MCF 10A (cell line): ENCODE measurements around the gene COL7A1. TPM values are rescaled to one million over a fixed set of nuclear protein-coding genes. Genes with fewer than 3 reads are reported as not detected.

Experiments
- BruUV-seq: library from RNA; stranded (reverse); fragments of 400-500 nt; replicated peaks from 2 replicates; lab custom pipeline; 2021; lab: Mats Ljungman, UMichigan
- CTCF ChIA-PET: fragments of 300-600 bp; sonication (Branson Sonifier 250); formaldehyde crosslinking; extraction: SDS; loops from one replicate; lab custom pipeline; 2021; ENCODE audit warnings: antibody characterized with exemption, inconsistent platforms; lab: Yijun Ruan, JAX
- POLR2A ChIA-PET: fragments of 300-600, 350-650 bp; sonication (Branson Sonifier 250); formaldehyde crosslinking; extraction: SDS; loops from one replicate; lab custom pipeline; 2020; ENCODE audit warnings: antibody characterized with exemption, inconsistent platforms; lab: Yijun Ruan, JAX
- DNase-seq: peaks from one replicate; pipeline ENCODE4 v3.0.0-alpha.2; 2018; ENCODE audit not compliant: unreplicated experiment
- H3K27ac Mint-ChIP-seq: one replicate; pipeline ENCODE4 v1.8.0; 2022; ENCODE audit warnings: mild to moderate bottlenecking, low read depth, mixed read lengths; ENCODE audit not compliant: unreplicated experiment
- H3K27me3 Mint-ChIP-seq: one replicate; pipeline ENCODE4 v1.8.0; 2022; ENCODE audit warnings: mixed read lengths; ENCODE audit not compliant: insufficient read depth, unreplicated experiment
- H3K36me3 Mint-ChIP-seq: one replicate; pipeline ENCODE4 v1.8.0; 2022; ENCODE audit warnings: mild to moderate bottlenecking, moderate library complexity, mixed read lengths; ENCODE audit not compliant: insufficient read depth, unreplicated experiment
- H3K4me1 Mint-ChIP-seq: one replicate; pipeline ENCODE4 v1.8.0; 2022; ENCODE audit warnings: mixed read lengths; ENCODE audit not compliant: insufficient read depth, unreplicated experiment
- H3K4me3 Mint-ChIP-seq: one replicate; pipeline ENCODE4 v1.8.0; 2022; ENCODE audit warnings: mild to moderate bottlenecking, moderate library complexity, mixed read lengths; ENCODE audit not compliant: unreplicated experiment
- H3K9me3 Mint-ChIP-seq: one replicate; pipeline ENCODE4 v1.8.0; 2022; ENCODE audit warnings: mixed read lengths; ENCODE audit not compliant: unreplicated experiment
- CTCF ChIP-seq: fragments of 200-600 bp; IDR thresholded peaks from one replicate; pipeline ENCODE4 v1.8.0; 2022; ENCODE audit warnings: antibody characterized with exemption, mild to moderate bottlenecking; ENCODE audit not compliant: unreplicated experiment
- intact Hi-C: fragments of 100-400 bp; cut with micrococcal nuclease; formaldehyde crosslinking; loops from 2 replicates; pipeline ENCODE4 v1.14.1; 2022
- total RNA-seq: library from RNA; stranded (reverse); gene quantifications from 2 replicates; pipeline ENCODE4 v1.2.3, GENCODE V29; 2022

The COL7A1 gene
- total RNA-seq, 1 experiment from 2014 or later: 60.5 TPM

GRCh38 chr3:48631516-48632448, 36.7 kb upstream of the COL7A1 start:
- Mint-ChIP-seq H3K4me1 (peaks cover 10% of the 10 kb centered on the region), H3K4me3 (no peak overlapping the region), H3K36me3 (peaks cover 49% of the 10 kb centered on the region), H3K27ac (peak overlapping the region; percentile 69), H3K9me3 (no peaks in the 10 kb centered on the region), H3K27me3 (no peaks in the 10 kb centered on the region)
- ChIA-PET POLR2A (interaction anchor here (0.6 to 1.2 kb wide), 3 partner anchors 11 to 33 kb away, joined by 3 to 4 read pairs (median 3); no protein-coding TSS in a partner anchor), CTCF (interaction anchor here (1.4 kb wide), 1 partner anchor 108 kb away, joined by 3 read pairs; no protein-coding TSS in a partner anchor)
- BruUV-seq: no TSS peak
- DNase-seq: no peak
- intact Hi-C loops: no loop called here
- no peak for TF ChIP-seq CTCF

- Mint-ChIP-seq H3K36me3 (peaks cover 59% of the 10 kb centered on the region), H3K9me3 (no peaks in the 10 kb centered on the region), H3K4me1 (peaks cover 10% of the 10 kb centered on the region), H3K4me3 (no peak overlapping the region), H3K27ac (peak overlapping the region; percentile 69), H3K27me3 (no peaks in the 10 kb centered on the region)
- ChIA-PET CTCF (interaction anchor here (1.4 kb wide), 1 partner anchor 109 kb away, joined by 3 read pairs; no protein-coding TSS in a partner anchor), POLR2A (interaction anchor here (0.8 to 1.2 kb wide), 2 partner anchors 12 to 32 kb away, joined by 3 to 4 read pairs; no protein-coding TSS in a partner anchor)
- no TSS peak for BruUV-seq
- TF ChIP-seq CTCF: no peak
- no peak for DNase-seq
- intact Hi-C loops: no loop called here
Observed at GRCh38 chr3:48630833-48631232, 35.7 kb upstream of the COL7A1 start.

- Mint-ChIP-seq H3K4me3 (no peak overlapping the region), H3K27ac (no peak overlapping the region), H3K36me3 (peaks cover 63% of the 10 kb centered on the region), H3K9me3 (no peaks in the 10 kb centered on the region), H3K27me3 (no peaks in the 10 kb centered on the region), H3K4me1 (peaks cover 10% of the 10 kb centered on the region)
- ChIA-PET POLR2A (interaction anchor here (0.9 kb wide), 1 partner anchor 31 kb away, joined by 4 read pairs; no protein-coding TSS in a partner anchor), CTCF (no interaction called here)
- BruUV-seq: no TSS peak
- TF ChIP-seq CTCF: no peak
- intact Hi-C loops: no loop called here
- no peak for DNase-seq
Observed at GRCh38 chr3:48630407-48630806, 35.3 kb upstream of the COL7A1 start.

GRCh38 chr3:48629894-48630293, 34.8 kb upstream of the COL7A1 start:
- no peaks in the 10 kb centered on the region for H3K9me3 Mint-ChIP-seq

More at GRCh38 chr3:48629894-48630293, 34.8 kb upstream of the COL7A1 start:
- no peak for TF ChIP-seq CTCF
- H3K27me3 Mint-ChIP-seq: no peaks in the 10 kb centered on the region
- intact Hi-C loops: no loop called here
- no TSS peak for BruUV-seq
- H3K4me1 Mint-ChIP-seq: peaks cover 10% of the 10 kb centered on the region
- peaks cover 65% of the 10 kb centered on the region for H3K36me3 Mint-ChIP-seq
- H3K4me3 Mint-ChIP-seq: no peak overlapping the region
- CTCF ChIA-PET: no interaction called here
- H3K27ac Mint-ChIP-seq: no peak overlapping the region
- POLR2A ChIA-PET: interaction anchor here (0.9 kb wide), 1 partner anchor 31 kb away, joined by 4 read pairs; no protein-coding TSS in a partner anchor
- no peak for DNase-seq
